ENCODE measurements around the gene SELENOV. TPM values are rescaled to one million over a fixed set of nuclear protein-coding genes. Genes with fewer than 3 reads are reported as not detected.

Gene SELENOV
- total and polyA plus RNA-seq, 9 of the 15 experiments (the other 6 are each of a cell fraction or from before 2014, with no cell fraction given) = 0.04 to 0.09 (median 0.06) TPM; not detected in 4

- TF ChIP-seq USF2 (CRISPR knock-in tag; IDR thresholded peaks at IDR 0.05) (no peak), CBX8 (IDR thresholded peaks at IDR 0.05; ENCODE audit: borderline replicate concordance, extremely low read depth, low read depth, low read length, poor library complexity, severe bottlenecking) (no peak), FOXJ3 (CRISPR knock-in tag; IDR thresholded peaks at IDR 0.05) (no peak), ZNF280A (IDR thresholded peaks at IDR 0.05; ENCODE audit: low read depth, partially characterized antibody) (no peak), IFI16 (CRISPR knock-in tag; IDR thresholded peaks at IDR 0.05) (no peak), FOS (IDR thresholded peaks at IDR 0.05; ENCODE audit: extremely low read depth, insufficient read length) (no peak), NCOR1 (IDR thresholded peaks at IDR 0.05) (no peak), DEAF1 (CRISPR knock-in tag; IDR thresholded peaks at IDR 0.05) (peak; percentile 96), ZBTB9 (CRISPR knock-in tag; IDR thresholded peaks at IDR 0.05) (peak; percentile 59; the same call in 1 of the 2 replicates), TFAP4 (CRISPR knock-in tag; IDR thresholded peaks at IDR 0.05; ENCODE audit: borderline replicate concordance) (peak; percentile 56; the same call in 1 of the 2 replicates), HMGN3 (IDR thresholded peaks at IDR 0.05; ENCODE audit: borderline replicate concordance, extremely low read depth, insufficient read length, low read depth, low read length) (peak; percentile 48), TFAM (CRISPR knock-in tag; conservative IDR thresholded peaks at IDR 0.05) (no peak), HNRNPK (IDR thresholded peaks at IDR 0.05; ENCODE audit: low read depth, low read length, poor library complexity, severe bottlenecking) (no peak), THAP12 (CRISPR knock-in tag; IDR thresholded peaks at IDR 0.05) (no peak; the same call in 1 of the 2 replicates), CBFA2T3 (IDR thresholded peaks at IDR 0.05) (no peak), NCOA1 (IDR thresholded peaks at IDR 0.05; ENCODE audit: low read depth) (no peak), CCAR2 (IDR thresholded peaks at IDR 0.05; ENCODE audit: low read depth, low read length) (no peak), HDAC1 (IDR thresholded peaks at IDR 0.05) (peak in 1 of 2 experiments; percentile 72; a peak in 1 of 4 replicates)
Observed at GRCh38 chr19:39532233-39533002, 17.5 kb downstream of the SELENOV start, which contains the start of gene EID2B (continued).

Measured in K562 (cell line).